Activated T-cell treated with anti-CD3 and anti-CD28 coated beads for 48 hours (primary cell): ENCODE measurements around the gene LCTL.

Experiments used
- DNase-seq: peaks from one replicate; pipeline ENCODE4 v3.0.0-alpha.2; 2020; ENCODE audit warnings: low read depth

Gene LCTL

GRCh38 chr15:66565741-66566144 is at the start of gene LCTL:
TSS of gene LCTL (minus strand) at chr15:66565998. CDS start at chr15:66565365, 633 bp downstream.
- DNase-seq = no peak

GRCh38 chr15:66614951-66615760 is 49.4 kb upstream of the LCTL start:
- DNase-seq = no peak

- no peak for DNase-seq
Observed at GRCh38 chr15:66614456-66614855, 48.7 kb upstream of the LCTL start.

- DNase-seq = no peak
Observed at GRCh38 chr15:66613743-66614142, 47.9 kb upstream of the LCTL start.

- DNase-seq = no peak
Observed at GRCh38 chr15:66611257-66612053, 45.7 kb upstream of the LCTL start.

- DNase-seq = no peak
Observed at GRCh38 chr15:66609876-66610275, 44.1 kb upstream of the LCTL start.

- no peak for DNase-seq
Observed at GRCh38 chr15:66608881-66609280, 43.1 kb upstream of the LCTL start.

GRCh38 chr15:66608159-66608558 is 42.4 kb upstream of the LCTL start:
- no peak for DNase-seq

GRCh38 chr15:66603301-66604179 is 37.7 kb upstream of the LCTL start:
- DNase-seq = peak; percentile 66

GRCh38 chr15:66601521-66601920 is 35.7 kb upstream of the LCTL start:
- DNase-seq = no peak

GRCh38 chr15:66600240-66600627 is 34.4 kb upstream of the LCTL start:
- DNase-seq = no peak

GRCh38 chr15:66599536-66600239 is 33.9 kb upstream of the LCTL start:
- no peak for DNase-seq

- DNase-seq = no peak
Observed at GRCh38 chr15:66598095-66598815, 32.5 kb upstream of the LCTL start.

GRCh38 chr15:66595931-66596545 is 30.2 kb upstream of the LCTL start:
- no peak for DNase-seq

- no peak for DNase-seq
Observed at GRCh38 chr15:66595332-66595731, 29.5 kb upstream of the LCTL start.

- DNase-seq = no peak
Observed at GRCh38 chr15:66594836-66595235, 29.0 kb upstream of the LCTL start.

GRCh38 chr15:66594344-66594743 is 28.5 kb upstream of the LCTL start:
- DNase-seq = no peak

GRCh38 chr15:66593219-66593780 is 27.5 kb upstream of the LCTL start:
- no peak for DNase-seq

- no peak for DNase-seq
Observed at GRCh38 chr15:66592505-66593218, 26.9 kb upstream of the LCTL start.
